Panc1 (cell line): ENCODE measurements around the gene CHST6. TPM values are rescaled to one million over a fixed set of nuclear protein-coding genes. Genes with fewer than 3 reads are reported as not detected.

Experiments used
- ATAC-seq: fragments of 200-7000 bp; cut with Tn5 transposase; 2 replicates; pipeline ENCODE4 v1.9.1; 2020; ENCODE audit warnings: mild to moderate bottlenecking, moderate library complexity
- BruUV-seq: library from RNA; stranded (reverse); fragments of 400-500 nt; replicated peaks from 2 replicates; lab custom pipeline; 2021; lab: Mats Ljungman, UMichigan
- CTCF ChIA-PET: fragments of 300-600 bp; sonication (Branson Sonifier 250); formaldehyde crosslinking; loops from one replicate; lab custom pipeline; 2022; ENCODE audit warnings: antibody characterized with exemption; lab: Charles Lee
- POLR2A ChIA-PET: fragments of 300-600 bp; sonication (Branson Sonifier 250); formaldehyde crosslinking; loops from one replicate; lab custom pipeline; 2022; ENCODE audit warnings: antibody characterized with exemption; lab: Charles Lee
- DNase-seq: peaks from one replicate; pipeline ENCODE4 v3.0.0-alpha.2; 2010; ENCODE audit warnings: low read depth, low spot score
- H3K27ac ChIP-seq: 2 replicates; pipeline ENCODE4 v1.5.1; 2011; ENCODE audit warnings: mild to moderate bottlenecking, low read length, inconsistent platforms
- H3K27me3 ChIP-seq: fragments of 200-500 bp; sonication (Bioruptor generic); 2 replicates; pipeline ENCODE4 v1.6.0; 2014; ENCODE audit warnings: low read length, inconsistent platforms; ENCODE audit not compliant: control insufficient read depth, insufficient read depth
- H3K36me3 ChIP-seq: fragments of 200-500 bp; sonication (Bioruptor generic); 2 replicates; pipeline ENCODE4 v1.5.1; 2014; ENCODE audit warnings: inconsistent platforms, mild to moderate bottlenecking, low read length, moderate library complexity; ENCODE audit not compliant: control insufficient read depth, insufficient read depth
- H3K4me1 ChIP-seq: 2 replicates; pipeline ENCODE4 v1.5.1; 2011; ENCODE audit warnings: inconsistent platforms, mild to moderate bottlenecking, low read length, moderate library complexity; ENCODE audit not compliant: control insufficient read depth, insufficient read depth
- H3K4me3 ChIP-seq, 2 experiments: 2 replicates each; pipeline ENCODE4 v1.5.1; 2011 to 2012; ENCODE audit warnings: low read depth in 2 of 2, low read length in 2 of 2, mild to moderate bottlenecking in 2 of 2, inconsistent platforms in 1 of 2, moderate library complexity in 1 of 2
- H3K9me3 ChIP-seq: fragments of 200-500 bp; sonication (Bioruptor generic); 2 replicates; pipeline ENCODE4 v1.5.1; 2014; ENCODE audit warnings: low read depth, mild to moderate bottlenecking, inconsistent platforms, low read length, moderate library complexity; ENCODE audit not compliant: control insufficient read depth, insufficient read depth
- CTCF ChIP-seq: fragments of 450-650 bp; IDR thresholded peaks from 2 replicates; pipeline ENCODE4 v1.5.1; 2017; ENCODE audit warnings: mild to moderate bottlenecking
- POLR2AphosphoS5 ChIP-seq: IDR thresholded peaks from 2 replicates; pipeline ENCODE4 v1.6.1; 2012; ENCODE audit warnings: mild to moderate bottlenecking, low read depth, low read length, moderate library complexity
- REST ChIP-seq, 2 experiments: IDR thresholded peaks; 2 replicates each; pipeline ENCODE4 v1.6.1; 2011 to 2012; ENCODE audit warnings: low read depth in 2 of 2, control low read depth in 1 of 2, low read length in 1 of 2, mild to moderate bottlenecking in 1 of 2, moderate library complexity in 1 of 2; ENCODE audit not compliant: insufficient read depth in 1 of 2
- SIN3A ChIP-seq: IDR thresholded peaks from 2 replicates; pipeline ENCODE4 v1.6.1; 2012; ENCODE audit warnings: low read depth, mild to moderate bottlenecking, low read length, moderate library complexity, borderline replicate concordance; ENCODE audit not compliant: insufficient read depth
- TCF7L2 ChIP-seq: IDR thresholded peaks from 2 replicates; pipeline ENCODE4 v1.6.1; 2011; ENCODE audit warnings: mild to moderate bottlenecking, low read depth, low read length, inconsistent platforms
- in situ Hi-C: cut with HindIII; loops from 2 replicates; pipeline ENCODE4 v1.10.0; 2016; ENCODE audit warnings: low sequenced_read_pairs, low pct_unique_long_range_greater_than_20kb
- intact Hi-C: fragments of 100-400 bp; cut with micrococcal nuclease; formaldehyde crosslinking; loops from one replicate; pipeline ENCODE4 v1.10.0; 2022; ENCODE audit not compliant: unreplicated experiment
- total RNA-seq: library from RNA; stranded (reverse); gene quantifications from one replicate; pipeline ENCODE4 v1.2.1, GENCODE V29; 2021; ENCODE audit not compliant: unreplicated experiment

The CHST6 gene
- total RNA-seq, 1 experiment from 2014 or later, result 0.05 TPM

- intact Hi-C loops (no loop called here), in situ Hi-C loops (no loop called here)
- H3K4me1 ChIP-seq, result 0 out of 2 replicates have a peak, but pooled peaks cover 5% of the 10 kb centered on the region
- no peak overlapping the region for H3K4me3 ChIP-seq
- no peaks in the 10 kb centered on the region for H3K36me3 ChIP-seq
- DNase-seq, result no peak
- H3K27ac ChIP-seq, result no peak overlapping the region
- H3K27me3 ChIP-seq, result no peaks in the 10 kb centered on the region
- ChIA-PET CTCF (no interaction called here), POLR2A (no interaction called here)
- no peaks in the 10 kb centered on the region for H3K9me3 ChIP-seq
- TF ChIP-seq SIN3A (no peak), CTCF (no peak)
- BruUV-seq, result no TSS peak
- no peak for ATAC-seq
Observed at GRCh38 chr16:75494661-75495075, 573 bp downstream of the CHST6 start.

- H3K27ac ChIP-seq, result no peak overlapping the region
- ATAC-seq, result no peak
- TF ChIP-seq SIN3A, result no peak
- no peak for TF ChIP-seq TCF7L2
- TF ChIP-seq CTCF, result no peak
- TF ChIP-seq REST (IDR thresholded peaks at IDR 0.05; ENCODE audit: insufficient read depth in 1 of 2, low read depth in 2 of 2, low read length in 1 of 2), result no peak
- no peak for TF ChIP-seq POLR2AphosphoS5
- no peak for DNase-seq
- POLR2A ChIA-PET, result no interaction called here
- 0 out of 2 replicates have a peak, but pooled peaks cover 5% of the 10 kb centered on the region for H3K4me1 ChIP-seq
- no peaks in the 10 kb centered on the region for H3K36me3 ChIP-seq
- CTCF ChIA-PET, result no interaction called here
- H3K9me3 ChIP-seq, result no peaks in the 10 kb centered on the region
- H3K4me3 ChIP-seq, result no peak overlapping the region
- in situ Hi-C loops (no loop called here), intact Hi-C loops (no loop called here)
- no TSS peak for BruUV-seq
- H3K27me3 ChIP-seq, result no peaks in the 10 kb centered on the region
Observed at GRCh38 chr16:75494184-75494583, 1.1 kb downstream of the CHST6 start.
